Activated T-helper 9 cell treated with anti-CD3 and anti-CD28 coated beads, Interleukin-2, amount 50 U/mL, for 16 hours (primary cell): ENCODE measurements around the gene SELP.
"Not testable (repeated sequence)": the region's sequence is repeated elsewhere in the genome, so short reads cannot be mapped to it uniquely, and the experiment has no call there.

Experiments used
- DNase-seq: peaks from one replicate; pipeline ENCODE4 v3.0.0-alpha.2; 2020; ENCODE audit warnings: low read depth

SELP gene

DNA sequence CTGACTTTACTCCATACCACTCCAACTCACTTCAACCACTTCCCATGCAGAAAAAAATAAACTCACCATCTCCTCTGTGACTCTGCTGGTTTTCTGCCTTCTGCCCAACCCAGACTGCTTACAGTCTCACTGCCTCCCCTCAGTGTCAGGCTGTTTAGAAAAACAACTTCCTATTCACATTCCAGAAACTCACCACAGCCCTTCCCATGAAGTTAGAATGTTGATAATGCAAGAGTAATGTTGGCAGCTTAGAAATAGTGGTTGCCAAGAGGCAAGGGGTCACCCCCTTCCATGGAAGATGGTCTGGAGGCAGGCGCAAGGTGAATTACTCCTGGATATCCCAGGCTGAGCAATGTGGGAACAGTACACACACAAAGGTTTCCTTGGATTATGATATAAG lies at the start of gene SELP:
Gene SELP (minus strand): TSS at position 119 of the 400 bp plus-strand sequence. CDS start 50 bp downstream, at position 69.
- no peak for DNase-seq

DNA sequence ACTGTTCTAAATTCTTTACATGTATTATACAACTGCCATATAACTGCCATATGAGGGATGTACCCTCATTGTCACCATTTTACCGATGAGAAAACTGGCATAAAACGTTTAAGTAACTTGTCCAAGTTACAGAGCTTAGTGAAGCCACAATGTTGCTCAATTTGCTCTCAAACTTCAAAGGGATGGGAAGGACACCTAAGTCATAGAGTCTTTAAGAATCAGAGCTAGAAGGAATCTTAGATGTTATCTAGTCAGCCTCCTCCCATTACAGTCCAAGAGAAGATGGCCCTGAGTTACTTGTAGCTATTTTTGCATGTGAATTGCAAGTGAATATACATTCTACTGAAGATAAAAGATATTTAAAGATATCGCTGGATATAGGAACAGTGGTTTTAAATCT lies 49.8 kb upstream of the SELP start:
- no peak for DNase-seq

DNA sequence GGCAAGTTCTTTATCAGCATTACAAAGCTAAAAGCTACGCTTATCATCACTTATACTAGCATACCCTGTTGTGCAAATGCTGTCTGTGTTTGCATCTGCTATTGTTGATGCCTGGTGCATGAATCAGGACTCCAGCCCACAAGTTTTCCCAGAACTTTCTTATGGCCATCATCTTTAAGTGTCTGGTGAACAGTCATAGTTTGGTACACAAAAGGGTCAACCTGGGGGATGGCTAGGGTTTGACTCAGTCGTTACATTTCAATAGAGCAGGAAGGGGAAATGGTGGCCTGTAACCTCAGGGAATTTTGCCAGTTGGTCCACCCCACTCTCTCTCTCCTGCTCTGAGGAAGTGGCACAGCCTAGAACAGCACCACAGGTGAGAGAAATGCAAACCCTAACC lies 46.1 kb upstream of the SELP start:
- DNase-seq = no peak

DNA sequence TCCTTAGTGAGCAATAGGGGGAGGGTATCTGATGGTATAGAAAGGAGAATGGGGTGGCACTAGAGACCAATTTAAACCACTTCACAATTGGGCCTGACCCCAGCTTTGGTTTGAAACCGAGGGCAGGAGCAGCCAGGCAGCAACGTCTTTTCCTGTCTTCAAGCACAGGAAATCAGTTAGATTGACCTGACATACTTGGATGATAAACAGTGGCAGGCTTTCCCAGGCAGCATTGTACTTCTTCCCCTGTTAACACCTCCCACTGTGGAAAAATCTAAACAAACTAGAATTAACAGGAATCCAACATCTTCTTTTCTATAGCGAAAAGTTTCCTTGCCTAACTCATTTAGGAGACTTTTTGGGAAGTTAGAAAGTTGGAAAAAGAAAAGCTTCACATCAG lies 40.9 kb upstream of the SELP start:
- DNase-seq = no peak

DNA sequence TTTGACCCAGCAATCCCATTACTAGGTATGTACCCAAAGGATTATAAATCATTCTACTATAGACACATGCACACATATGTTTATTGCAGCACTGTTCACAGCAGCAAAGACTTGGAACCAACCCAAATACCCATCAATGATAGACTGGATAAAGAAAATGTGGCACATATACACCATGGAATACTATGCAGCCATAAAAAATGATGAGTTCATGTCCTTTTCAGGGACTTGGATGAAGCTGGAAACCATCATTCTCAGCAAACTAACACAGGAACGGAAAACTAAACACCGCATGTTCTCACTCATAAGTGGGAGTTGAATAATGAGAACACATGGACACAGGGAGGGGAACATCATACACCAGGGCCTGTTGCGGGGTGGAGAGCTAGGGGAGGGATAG lies 40.3 kb upstream of the SELP start:
- DNase-seq = not testable (repeated sequence)

DNA sequence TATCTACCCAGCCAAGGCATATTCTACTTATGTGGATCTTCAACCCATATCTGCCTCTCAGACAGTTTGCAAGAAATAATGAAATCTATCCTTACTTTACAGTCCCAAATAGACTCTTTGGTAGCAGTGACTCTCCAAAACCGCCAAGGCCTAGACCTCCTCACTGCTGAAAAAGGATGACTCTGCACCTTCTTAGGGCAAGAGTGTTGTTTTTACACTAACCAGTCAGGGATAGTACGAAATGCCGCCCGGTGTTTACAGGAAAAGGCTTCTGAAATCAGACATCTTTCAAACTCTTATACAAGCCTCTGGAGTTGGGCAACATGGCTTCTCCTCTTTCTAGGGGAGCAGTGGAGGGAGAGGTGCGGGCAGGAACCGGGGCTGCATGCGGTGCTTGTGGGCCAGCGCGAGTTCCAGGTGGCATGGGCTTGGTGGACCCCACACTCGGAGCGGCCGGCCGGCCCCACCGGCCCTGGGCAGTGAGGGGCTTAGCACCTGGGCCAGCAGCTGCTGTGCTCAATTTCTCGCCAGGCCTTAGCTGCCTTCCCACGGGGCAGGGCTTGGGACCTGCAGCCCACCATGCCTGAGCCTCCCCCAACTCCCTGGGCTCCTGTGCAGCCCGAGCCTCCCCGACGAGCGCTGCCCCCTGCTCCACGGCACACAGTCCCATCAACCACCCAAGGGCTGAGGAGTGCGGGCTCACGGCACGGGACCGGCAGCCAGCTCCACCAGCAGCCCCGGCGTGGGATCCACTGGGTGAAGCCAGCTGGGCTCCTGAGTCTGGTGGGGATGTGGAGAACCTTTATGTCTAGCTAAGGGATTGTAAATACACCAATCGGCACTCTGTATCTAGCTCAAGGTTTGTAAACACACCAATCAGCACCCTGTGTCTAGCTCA lies 38.0 kb upstream of the SELP start:
- not testable (repeated sequence) for DNase-seq

DNA sequence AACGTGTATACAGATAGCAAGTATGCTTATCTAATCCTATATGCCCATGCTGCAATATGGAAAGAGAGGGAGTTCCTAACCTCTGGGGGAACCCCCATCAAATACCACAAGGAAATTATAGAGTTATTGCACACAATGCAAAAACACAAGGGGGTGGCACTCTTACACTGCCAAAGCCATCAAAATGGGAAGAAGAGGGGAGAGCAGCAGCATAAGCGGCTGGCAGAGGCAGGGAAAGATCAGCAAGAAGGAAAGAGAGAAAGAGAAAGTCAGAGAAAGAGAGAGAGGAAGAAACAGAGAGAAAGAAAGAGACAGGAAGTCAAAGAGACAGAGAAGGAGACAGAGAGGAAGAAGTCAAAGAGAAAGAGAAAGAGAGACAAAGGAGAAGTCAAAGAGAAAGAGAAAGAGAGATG lies 37.3 kb upstream of the SELP start:
- not testable (repeated sequence) for DNase-seq

DNA sequence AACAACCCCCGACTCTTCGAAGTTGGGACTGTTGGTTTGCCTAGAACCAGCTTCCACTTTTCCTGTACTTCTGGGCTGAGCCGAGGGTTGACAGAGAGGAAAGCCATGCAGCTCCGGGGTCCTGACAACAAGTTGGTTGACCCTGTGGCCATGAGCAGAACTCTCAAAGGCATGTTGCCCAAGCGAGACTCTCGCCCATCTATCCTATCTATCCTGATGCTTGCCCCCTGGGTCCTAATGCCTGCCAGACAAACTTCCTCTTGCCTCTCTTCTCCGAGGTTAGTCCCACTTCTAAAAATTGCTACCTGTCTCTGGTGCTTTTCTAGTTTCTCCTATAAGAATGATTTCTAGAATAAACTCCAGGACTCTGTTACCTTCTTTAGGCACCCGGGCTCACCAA lies 32.8 kb upstream of the SELP start:
- DNase-seq = not testable (repeated sequence)

DNA sequence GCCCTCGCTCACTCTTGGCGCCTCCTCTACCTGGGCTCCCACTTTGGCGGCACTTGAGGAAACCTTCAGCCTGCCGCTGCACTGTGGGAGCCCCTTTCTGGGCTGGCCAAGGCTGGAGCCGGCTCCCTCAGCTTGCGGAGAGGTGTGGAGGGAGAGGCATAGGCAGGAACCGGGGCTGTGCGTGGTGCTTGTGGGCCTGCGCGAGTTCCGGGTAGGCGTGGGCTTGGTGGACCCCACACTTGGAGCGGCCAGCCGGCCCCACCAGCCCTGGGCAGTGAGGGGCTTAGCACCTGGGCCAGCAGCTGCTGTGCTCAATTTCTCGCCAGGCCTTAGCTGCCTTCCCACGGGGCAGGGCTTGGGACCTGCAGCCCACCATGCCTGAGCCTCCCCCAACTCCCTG lies 31.1 kb upstream of the SELP start:
- DNase-seq = not testable (repeated sequence)

DNA sequence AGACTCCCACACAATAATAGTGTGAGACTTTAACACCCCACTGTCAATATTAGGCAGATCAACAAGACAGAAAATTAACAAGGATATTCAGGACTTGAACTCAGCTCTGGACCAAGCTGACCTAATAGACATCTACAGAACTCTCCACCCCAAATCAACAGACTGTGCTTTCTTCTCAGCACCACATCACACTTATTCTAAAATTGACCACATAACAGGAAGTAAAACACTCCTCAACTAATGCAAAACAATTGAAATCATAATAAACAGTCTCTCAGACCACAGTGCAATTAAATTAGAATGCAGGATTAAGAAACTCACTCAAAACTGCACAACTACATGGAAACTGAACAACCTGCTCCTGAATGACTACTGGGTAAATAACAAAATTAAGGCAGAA lies 28.9 kb upstream of the SELP start:
- DNase-seq = not testable (repeated sequence)

DNA sequence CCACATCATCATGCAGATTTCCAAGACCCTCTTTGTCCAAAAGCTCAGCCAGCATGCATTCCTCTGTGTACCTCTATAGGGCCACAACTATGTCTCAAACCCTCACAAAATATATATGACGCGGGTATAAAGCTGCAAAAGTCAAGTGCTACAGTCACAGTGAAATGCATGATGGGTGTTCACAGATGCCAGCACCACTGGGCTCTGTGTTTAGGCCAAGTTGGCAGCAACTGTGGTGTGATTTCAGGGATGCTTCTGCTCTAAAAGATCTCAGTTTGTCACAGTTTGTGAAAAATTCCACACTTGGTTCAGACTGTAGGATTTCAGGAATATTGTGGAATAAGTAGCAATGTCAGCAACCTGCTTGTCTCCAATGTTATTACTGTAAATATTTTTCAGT lies 23.9 kb upstream of the SELP start:
- DNase-seq = no peak

DNA sequence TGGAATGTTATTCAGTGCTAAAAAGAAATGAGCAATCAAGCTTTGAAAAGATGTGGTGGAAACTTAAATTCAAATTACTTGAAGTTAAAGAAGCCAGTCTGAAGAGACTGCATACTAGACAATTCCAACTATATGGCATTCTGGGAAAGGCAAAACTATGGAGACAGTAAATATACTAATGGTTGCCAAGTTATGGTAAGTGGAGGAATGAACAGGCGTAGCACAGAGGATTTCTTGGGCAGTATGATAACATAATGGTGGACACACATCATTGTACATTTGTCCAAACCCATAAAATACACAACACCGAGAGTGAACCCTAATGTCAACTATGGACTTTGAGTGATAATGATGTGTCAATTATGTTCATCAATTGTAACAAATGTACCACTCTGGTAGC lies 21.1 kb upstream of the SELP start:
- DNase-seq = no peak

DNA sequence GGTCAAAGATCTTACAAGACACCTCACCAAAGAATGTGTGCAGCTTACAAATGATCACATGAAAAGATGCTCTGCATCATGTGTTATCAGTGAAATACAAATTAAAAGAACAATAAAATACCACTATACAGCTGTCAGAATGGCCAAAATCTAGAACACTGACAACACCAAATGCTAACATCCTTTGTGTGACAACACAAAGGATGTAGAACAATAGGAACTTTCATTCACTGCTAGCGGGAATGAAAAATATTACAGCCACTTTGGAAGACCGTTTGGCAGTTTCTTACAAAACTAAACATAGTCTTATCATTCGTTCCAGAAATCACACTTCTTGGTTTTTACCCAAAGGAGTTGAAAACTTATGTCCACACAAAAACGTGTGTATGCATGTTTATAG lies 20.6 kb upstream of the SELP start:
- DNase-seq = no peak

DNA sequence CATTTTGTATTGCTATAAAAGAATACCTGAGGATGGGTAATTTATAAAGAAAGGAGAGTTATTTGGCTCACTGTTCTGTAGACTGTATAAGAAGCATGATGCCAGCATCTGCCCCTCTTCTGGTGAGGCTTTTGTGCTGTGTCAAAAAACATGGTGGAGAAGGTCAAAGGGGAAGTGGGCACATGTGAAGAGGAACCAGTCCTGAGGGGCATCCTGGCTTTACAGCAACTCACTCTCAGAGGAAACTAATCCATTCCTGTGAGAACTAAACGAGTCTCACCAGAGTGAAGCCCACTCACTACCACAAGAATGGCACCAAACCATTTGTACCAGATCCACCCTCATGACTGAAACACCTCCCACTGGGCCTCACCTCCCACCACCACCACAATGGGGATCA lies 18.8 kb upstream of the SELP start:
- no peak for DNase-seq

DNA sequence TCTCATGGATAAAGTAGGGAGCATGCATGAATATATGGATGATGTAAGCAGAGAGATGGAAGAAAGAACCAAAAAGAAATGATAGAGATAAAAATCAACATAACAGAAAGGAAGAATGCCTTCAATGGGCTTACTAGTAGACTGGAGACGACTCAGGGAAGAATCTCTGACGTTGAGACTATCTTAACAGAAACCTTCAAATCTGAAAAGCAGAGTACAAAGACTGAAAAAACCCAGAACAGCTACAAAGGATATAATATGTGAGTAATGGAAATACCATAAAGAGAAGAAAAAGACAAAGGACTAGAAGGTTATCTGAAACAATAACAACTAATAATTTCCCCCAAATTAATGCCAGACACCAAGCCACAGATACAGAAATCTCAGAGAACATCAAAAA lies 18.3 kb upstream of the SELP start:
- no peak for DNase-seq

DNA sequence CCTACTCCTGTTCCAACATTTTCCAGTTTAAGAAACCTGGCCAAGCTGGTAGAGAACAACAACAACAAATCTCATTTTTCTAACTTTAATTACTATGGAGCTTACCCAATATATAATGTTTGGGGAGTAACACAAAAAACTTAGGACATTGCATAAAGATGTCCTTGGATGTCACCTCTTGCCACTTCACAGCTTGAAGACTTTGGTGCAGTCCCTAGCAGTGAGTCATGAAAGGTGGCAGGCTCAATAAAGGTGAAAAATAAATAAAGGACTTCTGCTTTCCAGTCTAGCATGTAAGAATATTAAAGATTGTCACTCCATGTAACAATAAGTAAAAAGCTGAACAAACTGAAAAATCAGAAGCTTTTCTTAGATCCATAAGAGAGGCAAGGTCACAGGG lies 17.6 kb upstream of the SELP start:
- no peak for DNase-seq

DNA sequence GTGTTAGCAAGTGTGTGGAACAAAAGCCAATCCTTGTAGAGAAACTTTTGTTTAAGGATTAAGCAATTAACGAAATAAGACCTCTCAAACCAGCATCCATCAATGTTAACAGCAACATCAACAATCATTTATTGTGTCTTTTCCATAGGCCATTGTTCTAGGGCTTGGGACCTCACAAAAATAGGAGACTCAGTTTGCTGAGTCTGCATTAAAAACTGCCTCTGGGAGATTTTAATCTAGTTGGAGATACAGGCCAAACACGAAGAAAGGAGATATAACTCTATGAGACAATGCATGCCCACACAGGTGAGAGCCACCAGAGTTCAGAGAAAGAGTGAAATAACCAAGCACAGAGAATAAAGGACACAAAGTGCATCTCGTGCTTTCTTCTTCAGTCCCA lies 14.4 kb upstream of the SELP start:
- DNase-seq = no peak

DNA sequence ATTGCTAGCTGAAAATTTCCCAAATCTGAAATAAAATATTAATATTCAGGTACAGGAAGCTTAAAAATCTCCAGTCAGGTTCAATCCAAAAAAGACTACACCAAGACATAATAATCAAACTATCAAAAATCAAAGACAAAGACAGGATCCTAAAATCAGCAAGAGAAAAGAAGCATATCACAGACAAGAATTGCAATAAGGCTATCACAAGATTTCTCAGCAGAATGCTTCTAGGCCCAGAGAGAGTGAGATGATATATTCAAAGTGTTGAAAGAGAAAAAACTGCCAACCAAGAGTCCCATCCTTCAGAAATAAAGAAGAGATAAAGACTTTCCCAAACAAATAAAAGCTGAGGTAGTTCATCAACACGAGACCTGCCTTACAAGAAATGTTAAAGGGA lies 5.0 kb upstream of the SELP start:
- DNase-seq = no peak

DNA sequence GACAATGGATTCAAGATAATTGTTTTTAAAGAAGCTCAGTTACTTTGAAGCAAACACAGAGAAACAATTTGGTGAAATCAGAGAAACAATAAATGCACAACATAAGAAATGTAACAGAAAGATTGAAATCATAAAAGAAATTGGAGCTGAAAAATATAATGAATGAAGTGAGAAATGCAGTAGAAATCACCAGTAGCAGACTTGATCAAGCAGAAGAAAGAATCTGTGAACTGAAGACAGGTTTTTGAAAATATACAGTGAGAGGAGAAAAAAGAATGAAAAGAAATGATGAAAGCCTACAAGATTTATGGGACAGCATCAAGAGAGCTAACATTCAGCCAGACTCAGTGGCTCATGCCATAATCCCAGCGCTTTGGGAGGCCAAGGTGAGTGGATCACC lies 4.2 kb upstream of the SELP start:
- DNase-seq = no peak

DNA sequence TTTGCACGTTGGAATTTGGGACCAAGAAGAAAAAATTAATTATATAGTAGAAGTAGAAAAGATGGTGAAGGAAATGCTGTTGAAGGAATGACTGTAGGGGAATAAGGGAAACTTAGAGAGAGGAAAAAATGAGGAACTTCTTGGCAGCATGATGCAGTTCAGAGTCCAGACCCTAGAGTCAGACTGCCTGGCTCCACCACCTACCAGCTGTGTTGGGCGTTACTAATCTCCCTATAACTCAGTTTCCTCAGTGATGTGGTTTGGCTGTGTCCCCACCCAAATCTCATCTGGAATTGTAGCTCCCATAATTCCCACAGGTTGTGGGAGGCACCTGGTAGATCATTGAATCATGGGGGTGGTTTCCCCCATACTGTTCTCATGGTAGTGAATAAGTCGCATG lies 1.3 kb upstream of the SELP start:
- DNase-seq = no peak

DNA sequence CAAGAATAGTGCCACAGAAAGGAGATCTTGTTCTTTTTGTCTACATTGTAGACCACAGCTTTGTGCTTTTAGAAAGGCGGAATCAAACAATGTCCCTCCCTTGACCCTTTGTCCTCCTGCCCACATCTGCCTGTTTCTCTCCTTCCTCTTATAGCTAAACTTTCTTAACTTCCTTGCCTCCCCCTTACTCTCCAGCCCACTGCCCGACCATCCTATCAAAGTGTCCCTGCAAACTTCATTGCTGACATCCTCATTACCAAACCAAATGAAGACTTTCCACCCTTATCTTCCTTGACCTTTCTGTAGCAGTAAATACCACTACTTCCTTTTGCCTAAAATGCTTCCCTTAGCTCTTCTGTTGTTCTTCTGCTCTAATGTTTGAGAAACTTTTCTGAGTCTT lies 5.0 kb downstream of the SELP start:
- no peak for DNase-seq

DNA sequence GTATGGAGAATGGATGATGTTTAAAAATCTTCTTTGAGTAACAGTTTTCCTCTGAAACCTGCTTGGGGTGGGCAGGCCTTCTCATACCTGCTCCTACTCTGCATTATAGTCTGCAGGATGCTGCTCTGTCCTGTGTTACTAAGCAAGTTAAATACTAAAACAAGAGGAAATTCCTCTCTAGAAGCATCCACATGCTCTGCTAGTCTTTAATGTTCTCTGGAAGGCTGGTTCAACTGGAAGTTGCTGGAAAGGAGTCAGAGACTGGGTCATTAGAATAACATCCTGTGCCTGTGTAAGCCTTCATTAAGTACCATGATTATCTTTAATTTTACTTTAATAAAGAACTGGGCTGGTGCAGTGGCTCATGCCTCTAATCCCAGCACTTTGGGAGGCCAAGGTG lies 5.8 kb downstream of the SELP start:
- DNase-seq = no peak

DNA sequence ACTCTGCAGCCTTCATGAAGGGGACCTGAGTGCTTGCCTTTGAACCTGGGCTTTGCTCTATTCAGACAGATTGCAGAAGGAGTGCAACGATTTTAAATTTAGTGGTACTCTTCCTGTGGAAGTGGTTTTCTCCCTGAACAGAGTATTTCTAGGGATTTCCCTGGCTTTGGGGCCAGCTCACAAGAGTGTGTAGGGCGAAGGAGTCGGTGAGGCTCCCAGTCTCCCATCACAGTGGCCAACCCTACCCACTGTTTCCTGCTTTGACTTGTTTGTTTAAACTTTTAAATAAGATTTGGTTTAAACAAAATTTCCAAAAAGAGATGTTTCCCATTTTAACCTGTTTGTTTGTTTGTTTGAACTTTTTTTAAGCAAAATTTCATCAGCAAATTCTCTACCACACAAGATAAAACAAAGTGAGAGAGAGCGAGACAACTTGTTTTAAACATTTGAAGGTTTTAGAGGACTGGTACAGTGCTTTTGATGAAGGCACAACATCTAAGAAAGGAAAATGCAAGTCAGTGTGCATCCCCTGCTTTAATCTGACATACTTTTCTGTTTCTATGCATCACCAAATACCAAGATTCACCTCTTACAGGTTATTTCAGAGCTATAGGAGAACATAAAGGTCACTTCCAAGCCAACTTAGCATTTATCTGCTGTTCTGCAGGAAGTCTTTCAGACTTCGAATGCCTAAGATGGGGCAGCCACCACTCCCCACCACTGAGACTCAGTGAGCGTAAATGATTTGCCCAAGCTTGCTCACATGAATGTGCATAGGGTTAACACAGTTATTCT lies 6.6 kb downstream of the SELP start:
- DNase-seq = no peak
